Measurements from ENCODE around the gene FEV. TPM values are rescaled to one million over a fixed set of nuclear protein-coding genes. Genes with fewer than 3 reads are reported as not detected.
A peak's percentile ranks its signal among the peaks of the same experiment; 100 is the strongest.

FEV gene
- total RNA-seq, 6 donors from 2014 or later, result not detected

- no peak overlapping the region for H3K4me3 ChIP-seq
- DNase-seq (no peak), ATAC-seq (ENCODE audit: low FRiP score in 2 of 2) (no peak)
- peaks cover 29 to 37% (median 32%) of the 10 kb centered on the region in 4 donors for H3K4me1 ChIP-seq
- 44% methylated on average over 3 to 4 of the region's 4 CpGs for WGBS, 2 donors
- H3K27ac ChIP-seq, result no peak overlapping the region
- H3K27me3 ChIP-seq, result peaks cover 3 to 86% (median 60%) of the 10 kb centered on the region in 4 donors
- H3K36me3 ChIP-seq, result no peaks in the 10 kb centered on the region
- H3K9me3 ChIP-seq, result no peaks in the 10 kb centered on the region
- TF ChIP-seq POLR2AphosphoS5 (IDR thresholded peaks at IDR 0.05) (no peak), POLR2A (IDR thresholded peaks at IDR 0.05) (no peak), EP300 (IDR thresholded peaks at IDR 0.05) (no peak)
- TF ChIP-seq, protein P1, sequence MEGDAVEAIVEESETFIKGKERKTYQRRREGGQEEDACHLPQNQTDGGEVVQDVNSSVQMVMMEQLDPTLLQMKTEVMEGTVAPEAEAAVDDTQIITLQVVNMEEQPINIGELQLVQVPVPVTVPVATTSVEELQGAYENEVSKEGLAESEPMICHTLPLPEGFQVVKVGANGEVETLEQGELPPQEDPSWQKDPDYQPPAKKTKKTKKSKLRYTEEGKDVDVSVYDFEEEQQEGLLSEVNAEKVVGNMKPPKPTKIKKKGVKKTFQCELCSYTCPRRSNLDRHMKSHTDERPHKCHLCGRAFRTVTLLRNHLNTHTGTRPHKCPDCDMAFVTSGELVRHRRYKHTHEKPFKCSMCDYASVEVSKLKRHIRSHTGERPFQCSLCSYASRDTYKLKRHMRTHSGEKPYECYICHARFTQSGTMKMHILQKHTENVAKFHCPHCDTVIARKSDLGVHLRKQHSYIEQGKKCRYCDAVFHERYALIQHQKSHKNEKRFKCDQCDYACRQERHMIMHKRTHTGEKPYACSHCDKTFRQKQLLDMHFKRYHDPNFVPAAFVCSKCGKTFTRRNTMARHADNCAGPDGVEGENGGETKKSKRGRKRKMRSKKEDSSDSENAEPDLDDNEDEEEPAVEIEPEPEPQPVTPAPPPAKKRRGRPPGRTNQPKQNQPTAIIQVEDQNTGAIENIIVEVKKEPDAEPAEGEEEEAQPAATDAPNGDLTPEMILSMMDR (IDR thresholded peaks at IDR 0.05), result no peak
Measured at GRCh38 chr2:218986148-218986761, 1.3 kb upstream of the FEV start.

DNA sequence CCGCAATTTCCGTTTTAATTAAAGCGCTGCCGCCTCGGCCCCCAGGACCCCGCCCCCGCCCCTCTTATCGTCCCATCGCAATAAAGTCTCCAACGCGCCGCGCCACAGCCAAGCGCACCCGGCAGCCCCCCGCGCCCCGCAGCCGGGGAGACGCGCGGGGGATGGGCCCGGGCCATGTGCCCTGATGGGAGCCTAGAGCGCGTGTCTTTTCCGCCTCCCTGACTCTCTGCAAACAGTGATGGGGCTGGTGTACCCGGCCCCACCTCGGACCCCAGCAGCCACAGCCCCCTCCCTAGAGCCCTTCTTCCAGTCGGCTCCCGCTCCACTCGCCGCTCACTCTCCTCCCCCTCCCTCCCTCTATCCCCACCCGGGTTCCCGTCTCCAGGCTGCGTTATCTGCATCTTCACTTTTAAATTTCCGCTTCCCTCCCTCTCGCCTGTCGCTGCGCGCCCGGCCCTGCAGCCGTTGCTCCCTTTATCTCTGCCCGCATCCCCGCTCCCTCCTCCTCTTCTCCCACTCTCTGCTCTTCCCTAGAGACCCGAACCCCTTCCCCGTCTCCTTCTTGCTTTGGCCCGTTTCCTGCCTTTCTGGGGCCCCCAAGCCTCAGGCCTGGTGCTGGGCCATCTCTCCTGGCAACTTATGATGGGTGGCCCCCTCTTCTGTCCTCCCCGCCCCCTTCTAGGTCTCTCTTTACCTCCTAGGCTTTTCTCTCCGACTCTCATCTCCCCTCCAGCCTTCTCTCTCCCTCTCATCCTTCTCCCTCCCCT, 524 bp upstream of the FEV start:
- Histone ChIP-seq H3K4me3 (peak overlapping the region in 1 of 4 donors; percentile 22), H3K4me1 (peaks cover 35 to 44% (median 38%) of the 10 kb centered on the region in 4 donors), H3K27me3 (peaks cover 3 to 88% (median 64%) of the 10 kb centered on the region in 4 donors), H3K27ac (no peak overlapping the region), H3K9me3 (no peaks in the 10 kb centered on the region), H3K36me3 (no peaks in the 10 kb centered on the region)
- DNase-seq, result no peak
- WGBS, 2 donors, result 6 to 7% methylated on average over 23 to 37 of the region's 49 CpGs
- no peak for ATAC-seq (ENCODE audit: low FRiP score in 2 of 2)
- TF ChIP-seq EP300 (IDR thresholded peaks at IDR 0.05) (no peak), POLR2A (IDR thresholded peaks at IDR 0.05) (no peak), POLR2AphosphoS5 (IDR thresholded peaks at IDR 0.05) (no peak)
- TF ChIP-seq, protein P1 (IDR thresholded peaks at IDR 0.05), result no peak

- Histone ChIP-seq H3K36me3 (no peaks in the 10 kb centered on the region), H3K4me3 (peak overlapping the region in 2 of 4 donors; percentile 5 to 22), H3K4me1 (peaks cover 41 to 53% (median 46%) of the 10 kb centered on the region in 4 donors), H3K9me3 (no peaks in the 10 kb centered on the region), H3K27me3 (peaks cover 3 to 90% (median 63%) of the 10 kb centered on the region in 4 donors), H3K27ac (no peak overlapping the region)
- ATAC-seq (ENCODE audit: low FRiP score in 2 of 2), result no peak
- WGBS, 2 donors, result 1 to 3% methylated on average over 8 to 50 of the region's 50 CpGs
- TF ChIP-seq, protein P1 (IDR thresholded peaks at IDR 0.05), result no peak
- TF ChIP-seq POLR2AphosphoS5 (IDR thresholded peaks at IDR 0.05) (no peak), POLR2A (IDR thresholded peaks at IDR 0.05) (no peak), EP300 (IDR thresholded peaks at IDR 0.05) (no peak)
- peak in 1 of 2 donors; percentile 78 for DNase-seq
Measured at GRCh38 chr2:218984239-218985020, 554 bp downstream of the FEV start.

GRCh38 chr2:218983934-218984238, 1.1 kb downstream of the FEV start:
- no peaks in the 10 kb centered on the region for H3K36me3 ChIP-seq
- no peak overlapping the region for H3K27ac ChIP-seq
- peaks cover 3 to 92% (median 58%) of the 10 kb centered on the region in 4 donors for H3K27me3 ChIP-seq
- no peaks in the 10 kb centered on the region for H3K9me3 ChIP-seq
- TF ChIP-seq, protein P1 (IDR thresholded peaks at IDR 0.05), result no peak
- TF ChIP-seq EP300 (IDR thresholded peaks at IDR 0.05) (no peak), POLR2A (IDR thresholded peaks at IDR 0.05) (no peak), POLR2AphosphoS5 (IDR thresholded peaks at IDR 0.05) (no peak)
- WGBS, 2 donors, result 7 to 10% methylated on average over 7 to 10 of the region's 10 CpGs
- H3K4me3 ChIP-seq, result peak overlapping the region in 1 of 4 donors; percentile 22
- H3K4me1 ChIP-seq, result peaks cover 41 to 53% (median 46%) of the 10 kb centered on the region in 4 donors
- no peak for ATAC-seq (ENCODE audit: low FRiP score in 2 of 2)
- DNase-seq, result no peak
